IMR-90 (cell line): ENCODE results near the gene CCDC175. TPM values are rescaled to one million over a fixed set of nuclear protein-coding genes. Genes with fewer than 3 reads are reported as not detected.

ENCODE experiments used
- ATAC-seq: fragments of 200-7000 bp; cut with Tn5 transposase; 2 replicates; pipeline ENCODE4 v1.9.1; 2020; ENCODE audit warnings: low read depth, mild to moderate bottlenecking, moderate library complexity
- BruUV-seq: library from RNA; stranded (reverse); fragments of 400-500 nt; replicated peaks from 2 replicates; lab custom pipeline; 2021; lab: Mats Ljungman, UMichigan
- CTCF ChIA-PET: fragments of 300-600 bp; formaldehyde crosslinking; extraction: SDS; loops from one replicate; lab custom pipeline; 2021; ENCODE audit warnings: antibody characterized with exemption; lab: Yijun Ruan, JAX
- POLR2A ChIA-PET: fragments of 300-600 bp; sonication (Branson Sonifier 250); formaldehyde crosslinking; loops from one replicate; lab custom pipeline; 2022; ENCODE audit warnings: antibody characterized with exemption; ENCODE audit not compliant: unreplicated experiment; lab: Charles Lee
- DNase-seq: peaks from one replicate; pipeline ENCODE4 v3.0.0; 2013
- H2AFZ ChIP-seq: replicated peaks from 2 replicates; pipeline ENCODE3; 2013; ENCODE audit warnings: low read length, mild to moderate bottlenecking; ENCODE audit not compliant: poor library complexity
- H2AK5ac ChIP-seq: 2 replicates; pipeline ENCODE4 v1.6.1; 2013; ENCODE audit warnings: low read depth, low read length, inconsistent platforms
- H2AK9ac ChIP-seq: replicated peaks from 2 replicates; pipeline ENCODE3; 2013; ENCODE audit warnings: mild to moderate bottlenecking, low read depth, low read length, moderate library complexity; ENCODE audit not compliant: poor library complexity
- H2BK120ac ChIP-seq: 2 replicates; pipeline ENCODE4 v1.6.1; 2013; ENCODE audit warnings: low read depth, low read length, inconsistent platforms
- H2BK15ac ChIP-seq: 3 replicates; pipeline ENCODE4 v1.6.1; 2013; ENCODE audit warnings: low read depth, low read length, inconsistent platforms
- H2BK20ac ChIP-seq: 2 replicates; pipeline ENCODE4 v1.6.1; 2013; ENCODE audit warnings: low read depth, mild to moderate bottlenecking, inconsistent platforms, low read length, moderate library complexity
- H2BK5ac ChIP-seq: 2 replicates; pipeline ENCODE4 v1.6.1; 2013; ENCODE audit warnings: mild to moderate bottlenecking, low read depth, low read length, inconsistent platforms; ENCODE audit not compliant: poor library complexity, severe bottlenecking
- H3K14ac ChIP-seq: replicated peaks from 2 replicates; pipeline ENCODE4 v1.6.1; 2013; ENCODE audit warnings: low read depth, low read length, inconsistent platforms
- H3K18ac ChIP-seq: 2 replicates; pipeline ENCODE4 v1.6.1; 2013; ENCODE audit warnings: low read depth, low read length, control low read depth
- H3K23ac ChIP-seq: 2 replicates; pipeline ENCODE4 v1.6.1; 2013; ENCODE audit warnings: low read depth, low read length, inconsistent platforms
- H3K27ac ChIP-seq: 2 replicates; pipeline ENCODE4 v1.5.1; 2013; ENCODE audit warnings: mild to moderate bottlenecking, control low read depth, low read length; ENCODE audit not compliant: insufficient read depth
- H3K27me3 ChIP-seq: 2 replicates; pipeline ENCODE4 v1.6.1; 2013; ENCODE audit warnings: low read length; ENCODE audit not compliant: control insufficient read depth, insufficient read depth
- H3K36me3 ChIP-seq: 2 replicates; pipeline ENCODE4 v1.6.1; 2013; ENCODE audit warnings: low read length, mixed read lengths; ENCODE audit not compliant: control insufficient read depth, insufficient read depth
- H3K4ac ChIP-seq: 2 replicates; pipeline ENCODE4 v1.6.1; 2013; ENCODE audit warnings: low read depth, low read length, inconsistent platforms
- H3K4me1 ChIP-seq: 2 replicates; pipeline ENCODE4 v1.6.1; 2013; ENCODE audit warnings: low read length, mixed read lengths; ENCODE audit not compliant: control insufficient read depth, insufficient read depth
- H3K4me2 ChIP-seq: 2 replicates; pipeline ENCODE4 v1.6.1; 2013; ENCODE audit warnings: low read depth, mild to moderate bottlenecking, control low read depth, low read length, moderate library complexity
- H3K4me3 ChIP-seq: 2 replicates; pipeline ENCODE4 v1.5.1; 2013; ENCODE audit warnings: low read depth, mild to moderate bottlenecking, control low read depth, low read length, moderate library complexity; ENCODE audit not compliant: insufficient read depth
- H3K56ac ChIP-seq: 2 replicates; pipeline ENCODE4 v1.6.1; 2013; ENCODE audit warnings: low read length, inconsistent platforms; ENCODE audit not compliant: insufficient read depth; ENCODE audit errors: extremely low read depth
- H3K79me1 ChIP-seq, 2 experiments: 2 replicates each; pipeline ENCODE4 v1.6.1; 2013; ENCODE audit warnings: low read length in 2 of 2, inconsistent platforms in 1 of 2, low read depth in 1 of 2
- H3K9ac ChIP-seq: 2 replicates; pipeline ENCODE4 v1.6.1; 2013; ENCODE audit warnings: low read depth, low read length, control low read depth
- H3K9me1 ChIP-seq: 2 replicates; pipeline ENCODE4 v1.6.1; 2013; ENCODE audit warnings: low read length, inconsistent platforms; ENCODE audit not compliant: insufficient read depth
- H3K9me3 ChIP-seq: 2 replicates; pipeline ENCODE4 v1.6.1; 2013; ENCODE audit warnings: low read length; ENCODE audit not compliant: control insufficient read depth, insufficient read depth
- H4K20me1 ChIP-seq: 2 replicates; pipeline ENCODE4 v1.6.1; 2013; ENCODE audit warnings: low read length, inconsistent platforms; ENCODE audit not compliant: insufficient read depth
- H4K5ac ChIP-seq: 2 replicates; pipeline ENCODE4 v1.6.1; 2013; ENCODE audit warnings: mild to moderate bottlenecking, low read depth, low read length, control low read depth
- H4K8ac ChIP-seq, 2 experiments: 2 replicates each; pipeline ENCODE4 v1.6.1; 2013; ENCODE audit warnings: low read depth in 2 of 2, low read length in 2 of 2, control low read depth in 1 of 2, inconsistent platforms in 1 of 2
- H4K91ac ChIP-seq: 2 replicates; pipeline ENCODE4 v1.6.1; 2013; ENCODE audit warnings: low read depth, low read length, inconsistent platforms; ENCODE audit not compliant: insufficient read depth
- BHLHE40 ChIP-seq: fragments of 150-350 bp; IDR thresholded peaks from 2 replicates; pipeline ENCODE4 v1.6.1; 2016; ENCODE audit warnings: mild to moderate bottlenecking, low read depth, low read length
- CEBPB ChIP-seq: IDR thresholded peaks from 2 replicates; pipeline ENCODE4 v1.6.1; 2012; ENCODE audit warnings: low read depth, low read length, improper control_type of control experiment
- CHD1 ChIP-seq: IDR thresholded peaks from 2 replicates; pipeline ENCODE4 v1.6.1; 2012; ENCODE audit warnings: low read depth, low read length, improper control_type of control experiment
- FOS ChIP-seq: fragments of 150-350 bp; IDR thresholded peaks from 2 replicates; pipeline ENCODE4 v1.6.1; 2016; ENCODE audit warnings: low read depth, low read length
- MAFK ChIP-seq: IDR thresholded peaks from 2 replicates; pipeline ENCODE4 v1.6.1; 2012; ENCODE audit warnings: low read depth, low read length, improper control_type of control experiment
- MAZ ChIP-seq: IDR thresholded peaks from 2 replicates; pipeline ENCODE4 v1.6.1; 2012; ENCODE audit warnings: low read depth, mild to moderate bottlenecking, low read length, improper control_type of control experiment, moderate library complexity, borderline replicate concordance
- MXI1 ChIP-seq: IDR thresholded peaks from 2 replicates; pipeline ENCODE4 v1.6.1; 2012; ENCODE audit warnings: low read depth, mild to moderate bottlenecking, low read length, moderate library complexity, borderline replicate concordance
- NFE2L2 ChIP-seq: fragments of 150-350 bp; IDR thresholded peaks from 2 replicates; pipeline ENCODE4 v1.6.1; 2016; ENCODE audit warnings: low read depth, mild to moderate bottlenecking, low read length
- POLR2A ChIP-seq: IDR thresholded peaks from 2 replicates; pipeline ENCODE4 v1.6.1; 2012; ENCODE audit warnings: mild to moderate bottlenecking, low read depth, low read length
- RAD21 ChIP-seq: IDR thresholded peaks from 2 replicates; pipeline ENCODE4 v1.6.1; 2012; ENCODE audit warnings: low read length, improper control_type of control experiment
- RCOR1 ChIP-seq: IDR thresholded peaks from 2 replicates; pipeline ENCODE4 v1.6.1; 2012; ENCODE audit warnings: mild to moderate bottlenecking, low read length, improper control_type of control experiment; ENCODE audit not compliant: insufficient replicate concordance
- RFX5 ChIP-seq: IDR thresholded peaks from 2 replicates; pipeline ENCODE4 v1.8.0; 2012; ENCODE audit warnings: low read depth, mild to moderate bottlenecking, low read length, moderate library complexity
- SMC3 ChIP-seq: fragments of 150-350 bp; IDR thresholded peaks from 2 replicates; pipeline ENCODE4 v1.6.1; 2016; ENCODE audit warnings: low read depth, mild to moderate bottlenecking, antibody characterized with exemption, low read length, moderate library complexity
- WGBS, 2 experiments: methylation state at CpG; one replicate each; pipeline versions ENCODE4 v1.1.5 to v1.1.7; 2013; ENCODE audit warnings: missing lambda C conversion rate in 2 of 2; ENCODE audit not compliant: insufficient read length in 1 of 2; ENCODE audit errors: extremely low coverage in 2 of 2; 5-methylcytosine and 5-hydroxymethylcytosine counted together
- dilution Hi-C: fragments of 300-500 bp; cut with HindIII; formaldehyde crosslinking; loops from one replicate; pipeline ENCODE4 v1.14.3; 2018; ENCODE audit warnings: low sequenced_read_pairs; ENCODE audit not compliant: unreplicated experiment
- in situ Hi-C: fragments of 300-500 bp; cut with MboI; formaldehyde crosslinking; loops from 3 replicates; pipeline ENCODE4 v1.14.3; 2019; ENCODE audit warnings: low sequenced_read_pairs, inconsistent platforms, mixed read lengths
- intact Hi-C: fragments of 100-400 bp; cut with micrococcal nuclease; formaldehyde crosslinking; loops from 2 replicates; pipeline ENCODE4 v1.10.0; 2022
- polyA plus RNA-seq, 3 experiments: library from polyadenylated mRNA; depleted of rRNA; stranded (reverse); fragments of >200 nt; gene quantifications; 2 replicates each; pipeline ENCODE4 v1.2.3, GENCODE V29; 2012; ENCODE audit warnings: low replicate concordance in 1 of 3
- total RNA-seq: library from RNA; depleted of rRNA; stranded (reverse); fragments of >200 nt; gene quantifications from 2 replicates; pipeline ENCODE4 v1.2.3, GENCODE V29; 2012
- TF ChIP-seq, protein P1 (sequence below): fragments of 150-350 bp; IDR thresholded peaks from 2 replicates; pipeline ENCODE4 v1.6.1; 2016; ENCODE audit warnings: low read depth, mild to moderate bottlenecking, low read length, moderate library complexity, borderline replicate concordance
- TF ChIP-seq, protein P2 (sequence below): conservative IDR thresholded peaks from 2 replicates; pipeline ENCODE4 v1.5.1; 2012; ENCODE audit warnings: mild to moderate bottlenecking, low read depth, low read length, improper control_type of control experiment
- TF ChIP-seq, protein P3 (sequence below): fragments of 150-350 bp; IDR thresholded peaks from 2 replicates; pipeline ENCODE4 v1.6.1; 2017; ENCODE audit warnings: mild to moderate bottlenecking, antibody characterized with exemption, low read length, low read depth

Gene CCDC175
- total and polyA plus RNA-seq, 2 of the 4 experiments (the other 2 are of a cell fraction), result not detected

DNA sequence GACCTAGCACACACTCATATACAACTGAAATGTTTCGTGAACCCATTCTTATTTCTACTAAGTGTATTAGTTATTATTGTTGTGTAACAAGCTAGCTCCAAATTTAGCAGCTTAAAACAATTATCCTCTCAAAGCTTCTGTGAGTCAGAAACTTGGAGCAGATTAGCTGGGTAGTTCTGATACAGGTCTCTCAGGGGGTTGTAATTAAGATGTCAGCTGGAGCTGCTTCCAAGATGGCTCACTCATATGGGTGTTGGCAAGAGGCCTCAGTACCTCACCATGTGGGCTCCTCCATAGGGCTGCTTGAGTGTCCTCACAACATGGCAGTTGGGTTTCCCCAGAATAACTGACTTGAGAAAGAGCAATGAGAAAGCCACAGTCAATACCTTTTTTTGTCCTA is 121.2 kb downstream of the CCDC175 start:
- Histone ChIP-seq H3K4me1 (peaks cover 10% of the 10 kb centered on the region), H3K18ac (peak overlapping the region; percentile 10; the same call in 1 of the 2 replicates), H2AK5ac (no peak overlapping the region), H3K27ac (no peak overlapping the region), H3K56ac (no peak overlapping the region), H3K23ac (no peak overlapping the region), H3K9me1 (peaks cover 4% of the 10 kb centered on the region; the same call in 1 of the 2 replicates), H2AFZ (no peak overlapping the region), H2AK9ac (no peak overlapping the region), H3K79me1 (peaks cover 12 to 13% of the 10 kb centered on the region in 2 experiments; a peak in 3 of 4 replicates), H2BK5ac (peak overlapping the region; percentile 56), H3K4me3 (no peak overlapping the region), H3K36me3 (peaks cover 21% of the 10 kb centered on the region), H2BK120ac (no peak overlapping the region), H3K27me3 (no peaks in the 10 kb centered on the region), H3K9me3 (no peaks in the 10 kb centered on the region; the same call in 1 of the 2 replicates), H3K4ac (no peak overlapping the region), H3K9ac (no peak overlapping the region), H3K14ac (no peak overlapping the region), H3K4me2 (no peak overlapping the region), H4K91ac (no peak overlapping the region), H2BK15ac (no peak overlapping the region), H4K20me1 (peaks cover 3% of the 10 kb centered on the region; the same call in 1 of the 2 replicates), H4K8ac (no peak overlapping the region), H2BK20ac (no peak overlapping the region), H4K5ac (no peak overlapping the region)
- no CpG with 5 or more reads among the region's 1 CpG for WGBS, 2 experiments
- intact Hi-C loops, result no loop called here
- dilution Hi-C loops, result no loop called here
- peak; percentile 72 for DNase-seq
- in situ Hi-C loops, result loop anchor here (25.0 kb wide), 2 partner anchors 818 to 968 kb away; partner anchors contain the start of gene DACT1
- peak; percentile 47 for ATAC-seq
- POLR2A ChIA-PET, result no interaction called here
- TF ChIP-seq CHD1, result no peak
- no peak for TF ChIP-seq POLR2A
- TF ChIP-seq FOS, result no peak
- TF ChIP-seq MXI1, result no peak
- TF ChIP-seq RAD21, result no peak
- no peak for TF ChIP-seq RFX5
- TF ChIP-seq NFE2L2, result no peak
- no peak for TF ChIP-seq MAFK
- TF ChIP-seq, protein P1, sequence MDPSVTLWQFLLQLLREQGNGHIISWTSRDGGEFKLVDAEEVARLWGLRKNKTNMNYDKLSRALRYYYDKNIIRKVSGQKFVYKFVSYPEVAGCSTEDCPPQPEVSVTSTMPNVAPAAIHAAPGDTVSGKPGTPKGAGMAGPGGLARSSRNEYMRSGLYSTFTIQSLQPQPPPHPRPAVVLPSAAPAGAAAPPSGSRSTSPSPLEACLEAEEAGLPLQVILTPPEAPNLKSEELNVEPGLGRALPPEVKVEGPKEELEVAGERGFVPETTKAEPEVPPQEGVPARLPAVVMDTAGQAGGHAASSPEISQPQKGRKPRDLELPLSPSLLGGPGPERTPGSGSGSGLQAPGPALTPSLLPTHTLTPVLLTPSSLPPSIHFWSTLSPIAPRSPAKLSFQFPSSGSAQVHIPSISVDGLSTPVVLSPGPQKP, result no peak
- TF ChIP-seq MAZ, result no peak
- no peak for TF ChIP-seq RCOR1
- no peak for TF ChIP-seq SMC3
- TF ChIP-seq CEBPB, result no peak
- no peak for TF ChIP-seq BHLHE40
- TF ChIP-seq, protein P2, sequence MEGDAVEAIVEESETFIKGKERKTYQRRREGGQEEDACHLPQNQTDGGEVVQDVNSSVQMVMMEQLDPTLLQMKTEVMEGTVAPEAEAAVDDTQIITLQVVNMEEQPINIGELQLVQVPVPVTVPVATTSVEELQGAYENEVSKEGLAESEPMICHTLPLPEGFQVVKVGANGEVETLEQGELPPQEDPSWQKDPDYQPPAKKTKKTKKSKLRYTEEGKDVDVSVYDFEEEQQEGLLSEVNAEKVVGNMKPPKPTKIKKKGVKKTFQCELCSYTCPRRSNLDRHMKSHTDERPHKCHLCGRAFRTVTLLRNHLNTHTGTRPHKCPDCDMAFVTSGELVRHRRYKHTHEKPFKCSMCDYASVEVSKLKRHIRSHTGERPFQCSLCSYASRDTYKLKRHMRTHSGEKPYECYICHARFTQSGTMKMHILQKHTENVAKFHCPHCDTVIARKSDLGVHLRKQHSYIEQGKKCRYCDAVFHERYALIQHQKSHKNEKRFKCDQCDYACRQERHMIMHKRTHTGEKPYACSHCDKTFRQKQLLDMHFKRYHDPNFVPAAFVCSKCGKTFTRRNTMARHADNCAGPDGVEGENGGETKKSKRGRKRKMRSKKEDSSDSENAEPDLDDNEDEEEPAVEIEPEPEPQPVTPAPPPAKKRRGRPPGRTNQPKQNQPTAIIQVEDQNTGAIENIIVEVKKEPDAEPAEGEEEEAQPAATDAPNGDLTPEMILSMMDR, result no peak
- TF ChIP-seq, protein P3, sequence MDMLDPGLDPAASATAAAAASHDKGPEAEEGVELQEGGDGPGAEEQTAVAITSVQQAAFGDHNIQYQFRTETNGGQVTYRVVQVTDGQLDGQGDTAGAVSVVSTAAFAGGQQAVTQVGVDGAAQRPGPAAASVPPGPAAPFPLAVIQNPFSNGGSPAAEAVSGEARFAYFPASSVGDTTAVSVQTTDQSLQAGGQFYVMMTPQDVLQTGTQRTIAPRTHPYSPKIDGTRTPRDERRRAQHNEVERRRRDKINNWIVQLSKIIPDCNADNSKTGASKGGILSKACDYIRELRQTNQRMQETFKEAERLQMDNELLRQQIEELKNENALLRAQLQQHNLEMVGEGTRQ, result no peak
- BruUV-seq, result no TSS peak
- CTCF ChIA-PET, result no interaction called here
